ENCODE measurements around the gene TNFRSF11A. TPM values are rescaled to one million over a fixed set of nuclear protein-coding genes. Genes with fewer than 3 reads are reported as not detected.

The TNFRSF11A gene
- total RNA-seq, 1 donor: 1.4 TPM

- Histone ChIP-seq H3K27me3 (ENCODE audit: insufficient read depth, low read length) (peaks cover 4% of the 10 kb centered on the region), H3K4me1 (ENCODE audit: insufficient read depth, low read length) (no peaks in the 10 kb centered on the region), H3K9me3 (ENCODE audit: low read depth, low read length) (no peaks in the 10 kb centered on the region), H3K4me3 (ENCODE audit: low read length) (no peak overlapping the region)
Measured at GRCh38 chr18:62312851-62313250, 12.3 kb upstream of the TNFRSF11A start.

DNA sequence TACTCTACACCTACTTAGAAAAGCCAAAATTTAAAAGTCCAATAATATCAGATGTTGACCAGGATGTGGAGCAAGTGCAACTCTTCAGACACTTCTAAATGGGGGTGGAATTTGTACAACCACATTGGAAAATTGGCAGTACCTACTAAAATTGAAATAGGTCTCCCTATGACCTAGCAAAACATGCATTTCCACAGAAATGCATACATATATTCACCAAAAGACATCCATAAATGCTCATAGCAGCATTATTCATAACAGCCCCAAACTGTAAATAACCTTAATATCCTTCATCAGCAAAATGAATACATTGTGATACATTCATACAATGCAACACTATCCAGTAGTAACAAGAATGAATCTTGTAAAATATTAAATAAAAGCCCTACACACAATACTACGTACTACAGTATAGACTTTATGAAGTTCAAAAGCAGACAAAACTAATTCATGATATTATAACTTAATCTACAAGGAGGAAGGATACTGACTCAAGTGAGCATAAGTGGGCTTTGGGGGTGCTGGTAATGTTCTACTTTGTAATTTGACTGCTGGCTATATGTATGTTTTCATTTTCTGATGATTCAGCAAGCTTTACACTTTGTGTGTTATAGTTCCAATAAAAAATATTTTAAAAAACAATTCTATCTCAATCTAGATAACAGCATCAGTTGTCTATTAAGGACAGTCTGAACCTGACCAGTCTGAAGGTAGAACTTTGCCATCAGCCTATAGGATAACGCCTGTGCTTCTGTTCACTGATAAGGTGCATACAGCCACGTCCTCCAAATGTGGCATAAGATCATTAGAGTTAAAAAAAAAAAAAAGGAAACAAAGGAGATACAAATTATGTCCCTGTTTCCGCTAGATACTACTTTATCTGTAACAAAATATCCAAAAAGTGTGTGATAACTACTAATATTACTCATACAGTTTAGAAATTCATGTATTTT lies 6.6 kb upstream of the TNFRSF11A start:
- H3K4me1 ChIP-seq (ENCODE audit: insufficient read depth, low read length): no peaks in the 10 kb centered on the region
- peaks cover 22% of the 10 kb centered on the region for H3K27me3 ChIP-seq (ENCODE audit: insufficient read depth, low read length)
- H3K9me3 ChIP-seq (ENCODE audit: low read depth, low read length): no peaks in the 10 kb centered on the region
- H3K4me3 ChIP-seq (ENCODE audit: low read length): no peak overlapping the region

DNA sequence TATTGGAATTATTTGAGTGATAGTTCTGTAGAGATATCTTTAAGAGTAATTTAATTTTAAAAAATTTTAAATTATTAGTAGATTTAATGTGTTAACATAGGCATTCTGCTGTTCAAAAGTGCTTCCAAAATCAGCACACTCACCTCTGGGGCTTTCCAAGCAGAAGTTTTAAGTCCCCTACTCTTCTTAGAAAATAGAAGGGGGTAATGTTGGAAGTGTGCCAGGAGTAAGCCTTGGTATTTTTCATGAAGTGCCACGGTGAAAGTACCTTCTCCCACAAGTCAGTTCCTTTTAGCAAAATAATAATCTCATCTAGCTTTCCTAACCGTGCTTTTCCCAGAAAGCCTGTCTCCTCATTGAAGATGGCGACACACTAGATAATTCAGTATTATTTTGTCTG lies 3.9 kb upstream of the TNFRSF11A start:
- Histone ChIP-seq H3K4me3 (ENCODE audit: low read length) (no peak overlapping the region), H3K27me3 (ENCODE audit: insufficient read depth, low read length) (peaks cover 45% of the 10 kb centered on the region), H3K9me3 (ENCODE audit: low read depth, low read length) (no peaks in the 10 kb centered on the region), H3K4me1 (ENCODE audit: insufficient read depth, low read length) (peaks cover 20% of the 10 kb centered on the region)

DNA sequence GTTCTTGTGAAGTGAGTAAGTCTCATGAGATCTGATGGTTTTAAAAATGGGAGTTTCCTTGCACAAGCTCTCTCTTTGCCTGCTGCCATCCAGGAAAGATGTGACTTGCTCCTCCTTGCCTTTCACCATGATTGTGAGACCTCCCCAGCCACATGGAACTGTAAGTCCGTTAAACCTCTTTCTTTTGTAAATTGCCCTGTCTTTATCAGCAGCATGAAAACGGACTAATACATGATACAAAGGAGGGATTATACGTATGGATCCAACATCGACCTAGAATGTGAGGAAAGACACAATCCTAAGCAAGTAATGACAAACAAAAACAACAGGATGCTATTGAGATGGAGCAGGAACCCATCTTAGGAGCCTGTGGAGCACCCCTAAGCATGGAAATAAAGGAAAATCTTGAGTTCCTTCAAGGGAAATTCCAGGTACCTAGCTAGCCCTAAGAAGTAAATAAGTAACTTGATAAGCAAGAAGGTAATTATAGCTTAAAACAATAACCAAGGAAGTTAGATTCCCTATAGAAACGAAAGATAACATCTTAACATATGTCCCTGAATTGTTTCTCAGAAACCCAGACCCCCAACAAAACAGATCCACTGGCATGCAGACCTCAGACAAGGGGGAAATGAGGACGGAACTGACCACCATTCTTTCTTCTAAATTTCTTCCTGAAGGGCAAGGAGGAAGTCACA lies 1.5 kb upstream of the TNFRSF11A start:
- H3K27me3 ChIP-seq (ENCODE audit: insufficient read depth, low read length): peaks cover 65% of the 10 kb centered on the region

GRCh38 chr18:62324181-62324828 lies 805 bp upstream of the TNFRSF11A start:
- Histone ChIP-seq H3K27me3 (ENCODE audit: insufficient read depth, low read length) (peaks cover 64% of the 10 kb centered on the region), H3K9me3 (ENCODE audit: low read depth, low read length) (no peaks in the 10 kb centered on the region), H3K4me1 (ENCODE audit: insufficient read depth, low read length) (peaks cover 33% of the 10 kb centered on the region), H3K4me3 (ENCODE audit: low read length) (no peak overlapping the region)

More for the DNA sequence above, 1.5 kb upstream of the TNFRSF11A start:
- Histone ChIP-seq H3K9me3 (ENCODE audit: low read depth, low read length) (no peaks in the 10 kb centered on the region), H3K4me3 (ENCODE audit: low read length) (no peak overlapping the region), H3K4me1 (ENCODE audit: insufficient read depth, low read length) (peaks cover 30% of the 10 kb centered on the region)

GRCh38 chr18:62325806-62326645 lies 916 bp downstream of the TNFRSF11A start:
- peak overlapping the region; percentile 36 for H3K4me3 ChIP-seq (ENCODE audit: low read length)
- no peaks in the 10 kb centered on the region for H3K9me3 ChIP-seq (ENCODE audit: low read depth, low read length)
- peaks cover 71% of the 10 kb centered on the region for H3K27me3 ChIP-seq (ENCODE audit: insufficient read depth, low read length)
- peaks cover 50% of the 10 kb centered on the region for H3K4me1 ChIP-seq (ENCODE audit: insufficient read depth, low read length)

GRCh38 chr18:62326646-62327348 lies 1.7 kb downstream of the TNFRSF11A start:
- Histone ChIP-seq H3K9me3 (ENCODE audit: low read depth, low read length) (no peaks in the 10 kb centered on the region), H3K27me3 (ENCODE audit: insufficient read depth, low read length) (peaks cover 74% of the 10 kb centered on the region), H3K4me1 (ENCODE audit: insufficient read depth, low read length) (peaks cover 58% of the 10 kb centered on the region), H3K4me3 (ENCODE audit: low read length) (no peak overlapping the region)

GRCh38 chr18:62327977-62328376 lies 2.9 kb downstream of the TNFRSF11A start:
- peaks cover 66% of the 10 kb centered on the region for H3K27me3 ChIP-seq (ENCODE audit: insufficient read depth, low read length)

DNA sequence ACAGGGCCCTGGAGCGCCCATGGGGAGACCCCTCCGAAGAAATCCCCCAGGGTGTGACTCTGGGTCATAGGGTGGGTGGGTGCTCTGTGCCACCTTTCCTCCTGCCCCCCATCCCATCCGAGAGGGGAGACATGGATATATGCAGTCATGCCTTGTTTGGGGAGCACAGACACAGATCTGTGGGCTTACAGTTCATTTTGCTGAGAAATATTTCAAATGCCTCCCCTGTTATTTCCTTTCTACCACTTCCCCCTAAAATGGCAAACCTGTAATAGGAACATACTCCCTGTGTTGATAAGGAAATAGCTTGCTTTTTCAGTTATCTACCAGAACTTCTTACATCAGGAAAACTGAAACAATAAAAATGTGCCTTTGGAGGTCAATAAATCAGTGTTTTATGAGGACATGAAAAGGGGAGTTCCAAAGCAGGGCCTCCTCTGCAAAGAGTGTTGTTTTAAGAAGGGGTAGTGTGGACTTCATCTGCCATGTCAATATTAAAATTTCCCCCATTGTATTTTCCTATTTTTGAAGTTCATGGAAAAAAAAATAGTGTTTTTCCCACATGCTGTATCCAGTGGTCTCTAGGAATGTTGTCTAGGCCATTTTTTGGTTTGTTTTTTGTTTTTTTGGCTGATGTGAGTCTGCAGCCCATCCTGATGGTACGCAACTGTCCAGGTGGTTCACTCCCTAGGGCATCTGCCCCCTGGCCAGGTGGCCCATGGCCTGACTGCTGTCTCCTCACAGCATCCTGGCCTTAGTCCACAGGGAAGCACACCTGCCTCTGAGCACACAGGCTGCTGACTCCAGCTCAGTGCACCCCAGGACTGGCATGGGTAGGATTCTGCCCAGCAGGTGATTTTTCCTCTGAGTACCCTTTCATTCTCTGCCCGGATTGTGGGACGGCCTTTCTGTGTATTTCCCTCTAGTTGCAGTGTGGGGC lies 3.7 kb downstream of the TNFRSF11A start:
- peaks cover 57% of the 10 kb centered on the region for H3K27me3 ChIP-seq (ENCODE audit: insufficient read depth, low read length)

More at GRCh38 chr18:62327977-62328376, 2.9 kb downstream of the TNFRSF11A start:
- H3K4me3 ChIP-seq (ENCODE audit: low read length): no peak overlapping the region
- peaks cover 69% of the 10 kb centered on the region for H3K4me1 ChIP-seq (ENCODE audit: insufficient read depth, low read length)
- H3K9me3 ChIP-seq (ENCODE audit: low read depth, low read length): no peaks in the 10 kb centered on the region

GRCh38 chr18:62329691-62330454 lies 4.8 kb downstream of the TNFRSF11A start:
- Histone ChIP-seq H3K4me1 (ENCODE audit: insufficient read depth, low read length) (peaks cover 62% of the 10 kb centered on the region), H3K27me3 (ENCODE audit: insufficient read depth, low read length) (peaks cover 47% of the 10 kb centered on the region), H3K4me3 (ENCODE audit: low read length) (no peak overlapping the region), H3K9me3 (ENCODE audit: low read depth, low read length) (no peaks in the 10 kb centered on the region)

More for the DNA sequence above, 3.7 kb downstream of the TNFRSF11A start:
- peaks cover 72% of the 10 kb centered on the region for H3K4me1 ChIP-seq (ENCODE audit: insufficient read depth, low read length)
- no peaks in the 10 kb centered on the region for H3K9me3 ChIP-seq (ENCODE audit: low read depth, low read length)
- no peak overlapping the region for H3K4me3 ChIP-seq (ENCODE audit: low read length)

GRCh38 chr18:62330650-62331049 lies 5.5 kb downstream of the TNFRSF11A start:
- Histone ChIP-seq H3K9me3 (ENCODE audit: low read depth, low read length) (no peaks in the 10 kb centered on the region), H3K27me3 (ENCODE audit: insufficient read depth, low read length) (peaks cover 44% of the 10 kb centered on the region), H3K4me3 (ENCODE audit: low read length) (no peak overlapping the region), H3K4me1 (ENCODE audit: insufficient read depth, low read length) (peaks cover 57% of the 10 kb centered on the region)

DNA sequence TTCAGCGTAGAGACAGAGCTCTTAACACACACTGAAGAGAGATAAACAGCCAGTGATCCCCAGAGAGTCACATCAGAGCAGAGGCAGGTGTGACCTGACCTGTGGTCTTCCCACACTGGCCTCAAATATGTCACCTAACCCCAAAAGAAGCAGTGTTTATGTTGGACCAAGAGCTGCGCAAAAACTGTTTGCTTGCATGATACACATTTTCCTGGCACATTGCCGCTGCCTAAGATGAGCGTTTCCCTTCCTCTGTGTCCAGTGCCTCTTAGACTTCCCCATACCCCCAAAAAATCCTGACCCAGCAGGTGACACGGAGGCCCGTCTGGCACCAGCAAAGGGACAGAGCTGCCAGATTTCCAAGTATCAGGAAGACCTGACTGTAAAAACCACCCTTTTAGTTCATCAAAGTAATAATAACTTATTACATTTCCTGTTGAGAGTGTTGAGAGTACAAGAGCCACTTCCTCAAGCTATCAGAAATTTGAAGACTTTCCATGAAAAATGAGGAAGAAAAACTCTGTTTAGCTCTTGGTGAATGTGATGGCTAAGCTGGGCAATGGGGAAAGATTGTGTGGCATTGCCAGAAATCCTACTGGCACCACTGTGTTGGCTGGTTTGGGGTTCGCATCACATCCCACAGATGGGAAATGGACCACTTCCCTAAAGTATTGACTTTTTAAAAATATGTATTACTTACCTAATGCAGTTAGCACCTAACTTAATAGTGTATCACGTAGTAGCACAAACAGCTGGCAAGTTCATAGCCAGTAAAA lies 6.7 kb downstream of the TNFRSF11A start:
- peaks cover 46% of the 10 kb centered on the region for H3K4me1 ChIP-seq (ENCODE audit: insufficient read depth, low read length)
- H3K9me3 ChIP-seq (ENCODE audit: low read depth, low read length): no peaks in the 10 kb centered on the region
- H3K4me3 ChIP-seq (ENCODE audit: low read length): no peak overlapping the region
- H3K27me3 ChIP-seq (ENCODE audit: insufficient read depth, low read length): peaks cover 32% of the 10 kb centered on the region
